GM23338 (cell line): ENCODE measurements around the gene PPP2R5E. TPM values are rescaled to one million over a fixed set of nuclear protein-coding genes. Genes with fewer than 3 reads are reported as not detected.

Source experiments
- ATAC-seq: fragments of 200-7000 bp; cut with Tn5 transposase; 3 replicates; pipeline ENCODE4 v1.9.1; 2020
- DNase-seq: peaks from one replicate; pipeline ENCODE4 v3.0.0-alpha.2; 2015; ENCODE audit warnings: low spot score
- H2AFZ ChIP-seq: fragments of 200-600 bp; sonication (generic); 2 replicates; pipeline ENCODE4 v1.8.0; 2016; ENCODE audit warnings: antibody characterized with exemption, mild to moderate bottlenecking, moderate library complexity
- H3F3A ChIP-seq: fragments of 200-600 bp; sonication (generic); replicated peaks from 2 replicates; pipeline ENCODE4 v1.8.0; 2017; ENCODE audit warnings: antibody characterized with exemption, mixed run types, low read depth
- H3K27ac ChIP-seq: fragments of 200-600 bp; sonication (generic); 2 replicates; pipeline ENCODE4 v1.6.1; 2016; ENCODE audit warnings: low read depth
- H3K27me3 ChIP-seq: fragments of 200-600 bp; sonication (generic); 2 replicates; pipeline ENCODE4 v1.8.0; 2016; ENCODE audit warnings: mild to moderate bottlenecking, mixed run types, moderate library complexity; ENCODE audit not compliant: insufficient read depth
- H3K36me3 ChIP-seq: fragments of 200-600 bp; sonication (generic); 2 replicates; pipeline ENCODE4 v1.8.0; 2016; ENCODE audit warnings: mild to moderate bottlenecking; ENCODE audit not compliant: insufficient read depth
- H3K4me1 ChIP-seq: fragments of 200-600 bp; sonication (generic); 2 replicates; pipeline ENCODE4 v1.8.0; 2016; ENCODE audit warnings: mild to moderate bottlenecking, moderate library complexity; ENCODE audit not compliant: insufficient read depth
- H3K4me2 ChIP-seq: fragments of 200-600 bp; sonication (generic); 2 replicates; pipeline ENCODE4 v1.7.1; 2017; ENCODE audit warnings: mixed run types
- H3K4me3 ChIP-seq: fragments of 200-600 bp; sonication (generic); 2 replicates; pipeline ENCODE4 v1.6.1; 2016; ENCODE audit warnings: mixed run types
- H3K79me2 ChIP-seq: fragments of 200-600 bp; sonication (generic); replicated peaks from 2 replicates; pipeline ENCODE4 v1.8.0; 2017; ENCODE audit warnings: mild to moderate bottlenecking; ENCODE audit not compliant: insufficient read depth
- H3K9me2 ChIP-seq: fragments of 200-600 bp; sonication (generic); 2 replicates; pipeline ENCODE4 v1.8.0; 2017; ENCODE audit not compliant: insufficient read depth
- H4K20me1 ChIP-seq: fragments of 200-600 bp; sonication (generic); replicated peaks from 2 replicates; pipeline ENCODE4 v1.8.0; 2017; ENCODE audit warnings: mild to moderate bottlenecking; ENCODE audit not compliant: insufficient read depth
- H3K27ac Mint-ChIP-seq: 2 replicates; pipeline ENCODE4 v1.8.0; 2020; ENCODE audit warnings: inconsistent platforms, mild to moderate bottlenecking, moderate library complexity, mixed read lengths
- H3K27me3 Mint-ChIP-seq: 3 replicates; pipeline ENCODE4 v1.8.0; 2022; ENCODE audit warnings: low read depth, mild to moderate bottlenecking, moderate library complexity, mixed read lengths, inconsistent platforms; ENCODE audit not compliant: insufficient read depth, poor library complexity
- H3K36me3 Mint-ChIP-seq: 3 replicates; pipeline ENCODE4 v1.8.0; 2021; ENCODE audit warnings: low read depth, mild to moderate bottlenecking, inconsistent platforms, moderate library complexity, mixed read lengths
- H3K4me1 Mint-ChIP-seq: 3 replicates; pipeline ENCODE4 v1.8.0; 2020; ENCODE audit warnings: mild to moderate bottlenecking, inconsistent platforms, mixed read lengths
- H3K4me3 Mint-ChIP-seq: 3 replicates; pipeline ENCODE4 v1.8.0; 2021; ENCODE audit warnings: moderate library complexity, mild to moderate bottlenecking, inconsistent platforms, mixed read lengths
- H3K9me3 Mint-ChIP-seq: 3 replicates; pipeline ENCODE4 v1.8.0; 2020; ENCODE audit warnings: moderate library complexity, mild to moderate bottlenecking, inconsistent platforms, mixed read lengths
- CREB1 ChIP-seq: fragments of 250-450 bp; sonication (Bioruptor Pico); IDR thresholded peaks from 2 replicates; pipeline ENCODE4 v1.5.0; 2020; ENCODE audit warnings: low read depth, mild to moderate bottlenecking, moderate library complexity
- CTCF ChIP-seq, 2 experiments: fragments of 200-600 bp in 1 of 2; sonication (generic) in 1 of 2; conservative IDR thresholded peaks; 2 replicates each; pipeline versions ENCODE4 v1.5.1 to v1.6.1; 2016 to 2017; ENCODE audit warnings: antibody characterized with exemption in 2 of 2, low read depth in 2 of 2, mild to moderate bottlenecking in 2 of 2, moderate library complexity in 1 of 2
- ETS1 ChIP-seq: IDR thresholded peaks from 2 replicates; pipeline ENCODE4 v1.6.1; 2016; ENCODE audit warnings: antibody characterized with exemption
- EZH2 ChIP-seq: fragments of 200-600 bp; sonication (generic); IDR thresholded peaks from one replicate; pipeline ENCODE4 v1.8.0; 2017; ENCODE audit warnings: antibody characterized with exemption, mild to moderate bottlenecking, low read depth; ENCODE audit not compliant: unreplicated experiment
- EZH2phosphoT487 ChIP-seq: fragments of 200-600 bp; sonication (generic); IDR thresholded peaks from one replicate; pipeline ENCODE4 v1.8.1; 2018; ENCODE audit warnings: antibody characterized with exemption; ENCODE audit not compliant: unreplicated experiment
- JUNB ChIP-seq: IDR thresholded peaks from one replicate; pipeline ENCODE4 v1.6.1; 2016; ENCODE audit warnings: antibody characterized with exemption; ENCODE audit not compliant: unreplicated experiment
- POLR2AphosphoS5 ChIP-seq: IDR thresholded peaks from 2 replicates; pipeline ENCODE4 v1.6.1; 2016; ENCODE audit warnings: antibody characterized with exemption, low read depth
- REST ChIP-seq: IDR thresholded peaks from one replicate; pipeline ENCODE4 v1.6.1; 2018; ENCODE audit warnings: antibody characterized with exemption; ENCODE audit not compliant: unreplicated experiment
- ZNF114 ChIP-seq: fragments of 250-450 bp; sonication (Bioruptor Pico); IDR thresholded peaks from 2 replicates; pipeline ENCODE4 v1.5.0; 2020; ENCODE audit warnings: mild to moderate bottlenecking, moderate library complexity
- ZNF331 ChIP-seq: fragments of 250-450 bp; sonication (Bioruptor Pico); IDR thresholded peaks from 2 replicates; pipeline ENCODE4 v1.5.0; 2020; ENCODE audit warnings: low read depth, mild to moderate bottlenecking, moderate library complexity
- polyA plus RNA-seq: library from polyadenylated mRNA; unstranded; fragments of >200 nt; fragmentation: Nextera tagmentation; extraction: Ambion mirVana; gene quantifications from 2 replicates; pipeline ENCODE4 v1.2.1, GENCODE V29; 2016
- total RNA-seq: library from RNA; depleted of rRNA; stranded (reverse); fragments of >200 nt; shearing (Covaris generic); gene quantifications from 2 replicates; pipeline ENCODE4 v1.2.3, GENCODE V29; 2014

The PPP2R5E gene
- total and polyA plus RNA-seq, 2 experiments from 2014 or later: 40.9 to 45.5 TPM

- no peak for TF ChIP-seq ETS1
Measured at GRCh38 chr14:63533474-63533873, 9.7 kb downstream of the PPP2R5E start (continued).

- H3K79me2 ChIP-seq: peaks cover 82% of the 10 kb centered on the region
- peaks cover 5% of the 10 kb centered on the region; the same call in 1 of the 2 replicates for H3K36me3 ChIP-seq
- H3K27me3 Mint-ChIP-seq: peaks cover 8% of the 10 kb centered on the region
- DNase-seq (no peak), ATAC-seq (no peak)
- H3K27me3 ChIP-seq: no peaks in the 10 kb centered on the region
- no peak overlapping the region for H3K4me3 Mint-ChIP-seq
- H3K4me2 ChIP-seq: no peak overlapping the region
- H3F3A ChIP-seq: no peaks in the 10 kb centered on the region
- H3K36me3 Mint-ChIP-seq: peaks cover 59% of the 10 kb centered on the region
- no peak overlapping the region for H3K27ac Mint-ChIP-seq
- no peak overlapping the region for H2AFZ ChIP-seq
- H3K4me1 ChIP-seq: no peaks in the 10 kb centered on the region
- no peaks in the 10 kb centered on the region for H3K4me1 Mint-ChIP-seq
- H3K27ac ChIP-seq: no peak overlapping the region
- H3K9me3 Mint-ChIP-seq: peaks cover 21% of the 10 kb centered on the region; the same call in 2 of the 3 replicates
- no peaks in the 10 kb centered on the region for H3K9me2 ChIP-seq
- peaks cover 21% of the 10 kb centered on the region for H4K20me1 ChIP-seq
- no peak overlapping the region for H3K4me3 ChIP-seq
- TF ChIP-seq ETS1 (no peak), POLR2AphosphoS5 (no peak), JUNB (no peak), ZNF114 (CRISPR knock-in tag) (no peak), CREB1 (CRISPR knock-in tag) (no peak), EZH2phosphoT487 (no peak), REST (no peak), ZNF331 (CRISPR knock-in tag) (no peak), CTCF (conservative IDR thresholded peaks at IDR 0.05; ENCODE audit: low read depth in 2 of 2) (no peak), EZH2 (no peak)
Measured at GRCh38 chr14:63524537-63525155, 18.5 kb downstream of the PPP2R5E start.
